ENCODE results near the gene MFN1.

MFN1 gene

DNA sequence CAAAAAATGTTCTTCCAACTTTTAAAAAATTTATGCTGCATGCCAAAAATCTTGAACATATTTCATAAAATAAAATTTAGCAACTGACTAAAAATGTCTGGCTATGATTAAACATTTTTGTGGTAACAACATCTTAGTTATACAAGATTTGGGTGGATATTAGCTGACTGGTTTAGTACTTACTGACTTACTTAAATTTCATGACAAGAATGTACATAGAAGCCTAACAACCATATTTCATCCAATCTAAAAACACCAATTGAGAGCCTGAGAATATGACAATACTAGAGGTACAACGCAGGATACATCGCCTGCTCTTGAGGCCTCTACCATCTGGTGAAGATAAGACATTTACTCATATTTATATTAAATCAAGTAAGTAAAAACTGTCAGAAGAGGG is 69.2 kb downstream of the MFN1 start:
- no peak overlapping the region for H3K9ac ChIP-seq (ENCODE audit: low read length)

DNA sequence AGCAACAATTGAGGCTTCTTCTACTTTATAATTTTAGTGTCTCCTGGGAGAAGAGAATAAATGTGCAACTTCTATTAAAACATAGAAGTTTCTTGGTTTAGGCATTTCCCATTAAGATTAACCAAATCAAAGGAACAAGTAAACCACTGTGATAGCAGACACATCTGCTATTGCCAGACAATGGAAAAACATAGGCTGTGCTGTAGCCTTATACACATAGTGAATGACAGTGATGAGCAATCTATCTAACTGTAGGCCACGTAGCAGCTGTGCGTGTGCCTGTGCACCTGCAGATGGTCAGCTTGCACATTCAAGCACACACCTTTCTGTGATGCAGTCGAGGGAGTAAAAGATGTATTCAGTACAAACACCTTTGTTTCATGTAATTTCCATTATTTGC is 71.1 kb downstream of the MFN1 start:
- H3K27me3 ChIP-seq (ENCODE audit: low read length): no peaks in the 10 kb centered on the region
- no peaks in the 10 kb centered on the region for H3K9me3 ChIP-seq (ENCODE audit: insufficient read depth, low read length)
- H3K4me3 ChIP-seq (ENCODE audit: insufficient read depth, low read length, poor library complexity, severe bottlenecking): no peak overlapping the region
- TF ChIP-seq, protein P1, sequence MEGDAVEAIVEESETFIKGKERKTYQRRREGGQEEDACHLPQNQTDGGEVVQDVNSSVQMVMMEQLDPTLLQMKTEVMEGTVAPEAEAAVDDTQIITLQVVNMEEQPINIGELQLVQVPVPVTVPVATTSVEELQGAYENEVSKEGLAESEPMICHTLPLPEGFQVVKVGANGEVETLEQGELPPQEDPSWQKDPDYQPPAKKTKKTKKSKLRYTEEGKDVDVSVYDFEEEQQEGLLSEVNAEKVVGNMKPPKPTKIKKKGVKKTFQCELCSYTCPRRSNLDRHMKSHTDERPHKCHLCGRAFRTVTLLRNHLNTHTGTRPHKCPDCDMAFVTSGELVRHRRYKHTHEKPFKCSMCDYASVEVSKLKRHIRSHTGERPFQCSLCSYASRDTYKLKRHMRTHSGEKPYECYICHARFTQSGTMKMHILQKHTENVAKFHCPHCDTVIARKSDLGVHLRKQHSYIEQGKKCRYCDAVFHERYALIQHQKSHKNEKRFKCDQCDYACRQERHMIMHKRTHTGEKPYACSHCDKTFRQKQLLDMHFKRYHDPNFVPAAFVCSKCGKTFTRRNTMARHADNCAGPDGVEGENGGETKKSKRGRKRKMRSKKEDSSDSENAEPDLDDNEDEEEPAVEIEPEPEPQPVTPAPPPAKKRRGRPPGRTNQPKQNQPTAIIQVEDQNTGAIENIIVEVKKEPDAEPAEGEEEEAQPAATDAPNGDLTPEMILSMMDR (IDR thresholded peaks at IDR 0.05; ENCODE audit: insufficient read depth, low read length, poor library complexity, severe bottlenecking): no peak
- no peak for TF ChIP-seq EZH2phosphoT487 (conservative IDR thresholded peaks at IDR 0.05; ENCODE audit: low read length)
- no peaks in the 10 kb centered on the region for H3F3A ChIP-seq (ENCODE audit: insufficient read depth)
- no peak overlapping the region for H2AFZ ChIP-seq (ENCODE audit: low read depth, low read length, severe bottlenecking)
- H3K9me2 ChIP-seq (replicated peaks; ENCODE audit: insufficient read depth, low read length): no peaks in the 10 kb centered on the region
- H3K79me2 ChIP-seq (ENCODE audit: insufficient read depth, low read length): no peaks in the 10 kb centered on the region
- H3K36me3 ChIP-seq (ENCODE audit: low read length): no peaks in the 10 kb centered on the region
- no peak overlapping the region for H3K4me2 ChIP-seq (ENCODE audit: low read depth, low read length, poor library complexity, severe bottlenecking)
- no peak overlapping the region for H3K9ac ChIP-seq (ENCODE audit: low read length)
- no peak overlapping the region for H3K27ac ChIP-seq (ENCODE audit: low read depth, low read length)
- no peaks in the 10 kb centered on the region for H4K20me1 ChIP-seq (ENCODE audit: low read depth, low read length)

More for the DNA sequence above, 69.2 kb downstream of the MFN1 start:
- Histone ChIP-seq H2AFZ (ENCODE audit: low read depth, low read length, severe bottlenecking) (no peak overlapping the region), H3K27me3 (ENCODE audit: low read length) (no peaks in the 10 kb centered on the region), H3F3A (ENCODE audit: insufficient read depth) (no peaks in the 10 kb centered on the region), H4K20me1 (ENCODE audit: low read depth, low read length) (no peaks in the 10 kb centered on the region), H3K4me2 (ENCODE audit: low read depth, low read length, poor library complexity, severe bottlenecking) (no peak overlapping the region), H3K79me2 (ENCODE audit: insufficient read depth, low read length) (no peaks in the 10 kb centered on the region), H3K27ac (ENCODE audit: low read depth, low read length) (no peak overlapping the region), H3K4me3 (ENCODE audit: insufficient read depth, low read length, poor library complexity, severe bottlenecking) (no peak overlapping the region), H3K9me3 (ENCODE audit: insufficient read depth, low read length) (no peaks in the 10 kb centered on the region), H3K9me2 (replicated peaks; ENCODE audit: insufficient read depth, low read length) (no peaks in the 10 kb centered on the region), H3K36me3 (ENCODE audit: low read length) (no peaks in the 10 kb centered on the region)
- TF ChIP-seq, protein P1 (IDR thresholded peaks at IDR 0.05; ENCODE audit: insufficient read depth, low read length, poor library complexity, severe bottlenecking): no peak

DNA sequence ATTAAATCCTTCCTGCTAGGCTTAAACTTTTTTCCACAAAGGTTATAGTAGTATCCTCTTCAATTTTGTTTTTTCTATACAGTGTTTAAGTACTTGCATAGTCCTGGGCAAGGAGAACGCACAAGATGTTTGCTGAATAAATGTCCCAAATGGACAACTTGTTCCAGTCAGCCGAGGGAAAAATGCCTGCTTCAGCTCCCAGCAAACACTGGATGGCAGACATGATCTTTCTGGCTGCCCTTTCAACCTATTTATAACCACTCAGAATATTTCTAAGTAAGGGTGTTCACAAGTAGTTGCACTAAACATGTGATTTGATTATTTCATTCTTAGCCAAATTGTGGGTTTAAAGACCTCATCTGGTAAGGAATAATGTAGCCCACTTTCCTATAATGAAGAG is 74.0 kb downstream of the MFN1 start:
- no peak overlapping the region for H3K27ac ChIP-seq (ENCODE audit: low read depth, low read length)
- no peaks in the 10 kb centered on the region for H3K9me3 ChIP-seq (ENCODE audit: insufficient read depth, low read length)
- no peak overlapping the region for H3K4me3 ChIP-seq (ENCODE audit: insufficient read depth, low read length, poor library complexity, severe bottlenecking)
- H3K27me3 ChIP-seq (ENCODE audit: low read length): no peaks in the 10 kb centered on the region
- H3K4me2 ChIP-seq (ENCODE audit: low read depth, low read length, poor library complexity, severe bottlenecking): no peak overlapping the region
- no peaks in the 10 kb centered on the region for H4K20me1 ChIP-seq (ENCODE audit: low read depth, low read length)
- no peak overlapping the region for H2AFZ ChIP-seq (ENCODE audit: low read depth, low read length, severe bottlenecking)
- no peak overlapping the region for H3K9ac ChIP-seq (ENCODE audit: low read length)
- H3F3A ChIP-seq (ENCODE audit: insufficient read depth): no peaks in the 10 kb centered on the region
- H3K36me3 ChIP-seq (ENCODE audit: low read length): no peaks in the 10 kb centered on the region
- no peaks in the 10 kb centered on the region for H3K9me2 ChIP-seq (replicated peaks; ENCODE audit: insufficient read depth, low read length)
- no peaks in the 10 kb centered on the region for H3K79me2 ChIP-seq (ENCODE audit: insufficient read depth, low read length)
- TF ChIP-seq EZH2phosphoT487 (conservative IDR thresholded peaks at IDR 0.05; ENCODE audit: low read length): no peak
- TF ChIP-seq, protein P1 (IDR thresholded peaks at IDR 0.05; ENCODE audit: insufficient read depth, low read length, poor library complexity, severe bottlenecking): no peak

DNA sequence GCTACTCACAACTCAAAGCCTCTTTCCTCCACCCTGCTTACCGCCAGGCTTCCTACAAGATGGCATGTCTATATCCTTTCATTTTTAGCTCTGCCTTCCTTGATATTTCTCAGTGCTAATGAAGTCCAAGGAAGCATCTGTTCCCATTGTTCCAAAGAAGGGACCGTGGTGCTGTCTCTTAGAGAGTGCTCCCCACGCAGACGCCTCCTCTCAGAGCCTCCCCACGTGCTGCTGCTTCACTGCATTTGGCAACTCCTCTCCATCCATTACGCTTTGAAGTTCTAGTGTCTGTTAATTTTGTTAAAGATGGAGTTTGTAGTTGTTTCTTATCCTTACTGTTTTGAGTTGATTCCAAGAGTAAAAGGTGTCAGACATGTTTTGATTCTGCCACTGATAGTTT is 77.6 kb downstream of the MFN1 start:
- Histone ChIP-seq H3K9me2 (replicated peaks; ENCODE audit: insufficient read depth, low read length) (no peaks in the 10 kb centered on the region), H3K4me2 (ENCODE audit: low read depth, low read length, poor library complexity, severe bottlenecking) (no peak overlapping the region), H3K79me2 (ENCODE audit: insufficient read depth, low read length) (no peaks in the 10 kb centered on the region)

More for the DNA sequence above, 77.6 kb downstream of the MFN1 start:
- Histone ChIP-seq H3K4me3 (ENCODE audit: insufficient read depth, low read length, poor library complexity, severe bottlenecking) (no peak overlapping the region), H3K27ac (ENCODE audit: low read depth, low read length) (no peak overlapping the region), H4K20me1 (ENCODE audit: low read depth, low read length) (no peaks in the 10 kb centered on the region), H3K9ac (ENCODE audit: low read length) (no peak overlapping the region), H3K36me3 (ENCODE audit: low read length) (no peaks in the 10 kb centered on the region), H3F3A (ENCODE audit: insufficient read depth) (no peaks in the 10 kb centered on the region), H3K27me3 (ENCODE audit: low read length) (no peaks in the 10 kb centered on the region), H3K9me3 (ENCODE audit: insufficient read depth, low read length) (no peaks in the 10 kb centered on the region), H2AFZ (ENCODE audit: low read depth, low read length, severe bottlenecking) (no peak overlapping the region)
- TF ChIP-seq, protein P1 (IDR thresholded peaks at IDR 0.05; ENCODE audit: insufficient read depth, low read length, poor library complexity, severe bottlenecking): no peak
- no peak for TF ChIP-seq EZH2phosphoT487 (conservative IDR thresholded peaks at IDR 0.05; ENCODE audit: low read length)
